ENCODE data around the gene CNKSR1.

The CNKSR1 gene

DNA sequence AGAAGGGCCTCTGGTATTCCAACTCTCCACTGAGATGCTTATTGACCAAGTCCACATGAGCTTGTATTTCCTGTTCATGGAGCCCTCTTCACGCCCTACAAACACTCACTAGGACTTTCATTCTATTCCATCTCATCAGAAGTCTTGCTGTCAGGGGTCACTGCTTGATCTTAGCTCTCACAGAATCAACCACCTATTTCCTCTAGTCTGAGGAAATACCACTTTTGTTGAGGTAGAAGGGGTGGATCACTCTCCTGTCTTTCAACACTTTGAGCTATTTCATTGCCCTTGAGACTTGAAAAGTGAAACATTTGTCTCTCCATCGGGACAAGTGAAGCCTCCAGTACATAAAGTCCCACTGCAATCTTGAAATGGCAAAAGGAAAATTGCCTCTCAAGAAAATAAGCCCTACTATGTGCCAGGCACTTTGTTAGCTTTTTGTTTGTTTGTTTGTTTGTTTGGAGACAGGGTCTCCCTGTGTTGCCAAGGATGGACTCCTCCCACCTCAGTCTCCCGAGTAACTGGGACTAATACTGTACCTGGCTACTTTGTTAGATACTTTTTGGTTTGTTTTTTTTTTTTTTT is 38.2 kb upstream of the CNKSR1 start:
- TF ChIP-seq GABPA (IDR thresholded peaks at IDR 0.05; ENCODE audit: low read depth) = no peak
- TF ChIP-seq SPI1 (IDR thresholded peaks at IDR 0.05; ENCODE audit: borderline replicate concordance, low read depth) = no peak
- TF ChIP-seq, protein P1, sequence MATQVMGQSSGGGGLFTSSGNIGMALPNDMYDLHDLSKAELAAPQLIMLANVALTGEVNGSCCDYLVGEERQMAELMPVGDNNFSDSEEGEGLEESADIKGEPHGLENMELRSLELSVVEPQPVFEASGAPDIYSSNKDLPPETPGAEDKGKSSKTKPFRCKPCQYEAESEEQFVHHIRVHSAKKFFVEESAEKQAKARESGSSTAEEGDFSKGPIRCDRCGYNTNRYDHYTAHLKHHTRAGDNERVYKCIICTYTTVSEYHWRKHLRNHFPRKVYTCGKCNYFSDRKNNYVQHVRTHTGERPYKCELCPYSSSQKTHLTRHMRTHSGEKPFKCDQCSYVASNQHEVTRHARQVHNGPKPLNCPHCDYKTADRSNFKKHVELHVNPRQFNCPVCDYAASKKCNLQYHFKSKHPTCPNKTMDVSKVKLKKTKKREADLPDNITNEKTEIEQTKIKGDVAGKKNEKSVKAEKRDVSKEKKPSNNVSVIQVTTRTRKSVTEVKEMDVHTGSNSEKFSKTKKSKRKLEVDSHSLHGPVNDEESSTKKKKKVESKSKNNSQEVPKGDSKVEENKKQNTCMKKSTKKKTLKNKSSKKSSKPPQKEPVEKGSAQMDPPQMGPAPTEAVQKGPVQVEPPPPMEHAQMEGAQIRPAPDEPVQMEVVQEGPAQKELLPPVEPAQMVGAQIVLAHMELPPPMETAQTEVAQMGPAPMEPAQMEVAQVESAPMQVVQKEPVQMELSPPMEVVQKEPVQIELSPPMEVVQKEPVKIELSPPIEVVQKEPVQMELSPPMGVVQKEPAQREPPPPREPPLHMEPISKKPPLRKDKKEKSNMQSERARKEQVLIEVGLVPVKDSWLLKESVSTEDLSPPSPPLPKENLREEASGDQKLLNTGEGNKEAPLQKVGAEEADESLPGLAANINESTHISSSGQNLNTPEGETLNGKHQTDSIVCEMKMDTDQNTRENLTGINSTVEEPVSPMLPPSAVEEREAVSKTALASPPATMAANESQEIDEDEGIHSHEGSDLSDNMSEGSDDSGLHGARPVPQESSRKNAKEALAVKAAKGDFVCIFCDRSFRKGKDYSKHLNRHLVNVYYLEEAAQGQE (IDR thresholded peaks at IDR 0.05; ENCODE audit: insufficient replicate concordance, low read depth) = no peak
- TF ChIP-seq, protein P2, sequence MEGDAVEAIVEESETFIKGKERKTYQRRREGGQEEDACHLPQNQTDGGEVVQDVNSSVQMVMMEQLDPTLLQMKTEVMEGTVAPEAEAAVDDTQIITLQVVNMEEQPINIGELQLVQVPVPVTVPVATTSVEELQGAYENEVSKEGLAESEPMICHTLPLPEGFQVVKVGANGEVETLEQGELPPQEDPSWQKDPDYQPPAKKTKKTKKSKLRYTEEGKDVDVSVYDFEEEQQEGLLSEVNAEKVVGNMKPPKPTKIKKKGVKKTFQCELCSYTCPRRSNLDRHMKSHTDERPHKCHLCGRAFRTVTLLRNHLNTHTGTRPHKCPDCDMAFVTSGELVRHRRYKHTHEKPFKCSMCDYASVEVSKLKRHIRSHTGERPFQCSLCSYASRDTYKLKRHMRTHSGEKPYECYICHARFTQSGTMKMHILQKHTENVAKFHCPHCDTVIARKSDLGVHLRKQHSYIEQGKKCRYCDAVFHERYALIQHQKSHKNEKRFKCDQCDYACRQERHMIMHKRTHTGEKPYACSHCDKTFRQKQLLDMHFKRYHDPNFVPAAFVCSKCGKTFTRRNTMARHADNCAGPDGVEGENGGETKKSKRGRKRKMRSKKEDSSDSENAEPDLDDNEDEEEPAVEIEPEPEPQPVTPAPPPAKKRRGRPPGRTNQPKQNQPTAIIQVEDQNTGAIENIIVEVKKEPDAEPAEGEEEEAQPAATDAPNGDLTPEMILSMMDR (IDR thresholded peaks at IDR 0.05; ENCODE audit: insufficient read depth, low read length) = no peak
- TF ChIP-seq POLR2AphosphoS5 (IDR thresholded peaks at IDR 0.05; ENCODE audit: low read depth) = no peak
- DNase-seq (ENCODE audit: low read depth in 1 of 2, low spot score in 1 of 2) = no peak
- Histone ChIP-seq H3K4me3 (replicated peaks; ENCODE audit: insufficient read depth, low read length) (no peak overlapping the region), H3K27ac (replicated peaks) (peak overlapping the region; percentile 23; the same call in 1 of the 2 replicates), H3K27me3 (ENCODE audit: insufficient read depth, poor library complexity, severe bottlenecking) (no peaks in the 10 kb centered on the region)

DNA sequence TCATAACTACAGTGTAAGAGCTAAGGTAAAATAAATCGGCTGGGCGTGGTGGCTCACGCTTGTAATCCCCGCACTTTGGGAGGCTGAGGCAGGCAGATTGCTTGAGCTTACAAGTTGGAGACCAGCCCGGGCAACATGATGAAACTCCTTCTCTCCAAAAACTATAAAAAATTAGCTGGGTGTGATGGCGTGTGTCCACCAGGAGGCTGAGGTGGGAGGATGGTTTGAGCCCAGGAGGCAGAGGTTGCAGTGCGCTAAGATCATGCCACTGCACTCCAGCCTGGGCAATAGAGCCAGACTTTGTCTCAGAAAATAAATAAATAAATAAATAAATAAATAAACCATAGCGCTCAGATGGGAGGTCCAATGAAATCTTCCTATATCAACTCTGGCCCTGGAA is 35.1 kb upstream of the CNKSR1 start:
- Histone ChIP-seq H3K4me3 (replicated peaks; ENCODE audit: insufficient read depth, low read length) (no peak overlapping the region), H3K27me3 (ENCODE audit: insufficient read depth, poor library complexity, severe bottlenecking) (no peaks in the 10 kb centered on the region), H3K27ac (replicated peaks) (no peak overlapping the region)
- TF ChIP-seq, protein P2 (IDR thresholded peaks at IDR 0.05; ENCODE audit: insufficient read depth, low read length) = no peak
- TF ChIP-seq SPI1 (IDR thresholded peaks at IDR 0.05; ENCODE audit: borderline replicate concordance, low read depth) (no peak), POLR2AphosphoS5 (IDR thresholded peaks at IDR 0.05; ENCODE audit: low read depth) (no peak), GABPA (IDR thresholded peaks at IDR 0.05; ENCODE audit: low read depth) (no peak)
- TF ChIP-seq, protein P1 (IDR thresholded peaks at IDR 0.05; ENCODE audit: insufficient replicate concordance, low read depth) = no peak
- DNase-seq (ENCODE audit: low read depth in 1 of 2, low spot score in 1 of 2) = no peak

DNA sequence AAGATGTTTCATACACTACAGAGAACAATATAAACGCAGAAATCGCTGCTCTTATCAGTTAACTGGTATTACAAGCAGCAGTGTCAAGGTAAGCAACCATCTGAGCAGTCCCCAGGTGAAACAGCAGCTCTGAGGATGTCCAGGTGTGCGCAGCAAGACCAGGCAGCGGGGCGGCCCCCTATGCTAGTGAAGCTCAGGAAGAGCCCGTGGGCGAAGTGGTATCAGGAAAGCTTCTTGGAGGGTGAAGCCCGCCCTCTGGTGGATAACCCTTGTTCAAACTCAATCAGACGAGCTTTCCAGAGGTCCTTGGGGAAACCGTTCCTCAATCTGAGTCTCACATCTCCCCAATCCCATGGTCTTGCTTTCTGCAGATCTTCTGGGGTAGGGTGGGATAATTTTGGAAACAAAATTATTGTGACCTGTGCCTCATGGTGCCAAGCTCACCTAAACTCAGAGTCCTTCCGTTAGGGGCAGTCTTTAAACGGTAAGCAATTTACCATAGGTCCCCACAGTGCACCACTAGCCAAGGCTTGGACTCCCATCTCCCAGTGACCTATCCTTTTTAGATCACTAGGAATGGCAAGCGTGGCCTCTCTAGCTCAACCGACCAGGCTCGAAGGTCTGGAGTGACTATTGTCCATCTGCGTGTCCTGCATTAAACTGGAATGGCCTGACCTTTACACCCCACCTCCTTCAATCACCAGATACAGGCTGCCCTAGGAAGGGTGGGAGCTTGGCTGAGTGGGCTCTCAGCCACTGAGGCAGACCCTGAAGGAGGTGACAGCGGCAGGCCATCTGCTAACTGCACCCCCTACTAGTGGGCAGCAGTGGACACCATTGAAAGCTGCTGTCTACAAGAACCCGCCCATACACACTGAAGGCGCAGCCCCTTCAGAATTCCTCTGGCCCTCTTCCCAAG is 32.0 kb upstream of the CNKSR1 start:
- DNase-seq (ENCODE audit: low read depth in 1 of 2, low spot score in 1 of 2) = peak; percentile 45 to 79
- H3K4me3 ChIP-seq (replicated peaks; ENCODE audit: insufficient read depth, low read length) = no peak overlapping the region
- TF ChIP-seq SPI1 (IDR thresholded peaks at IDR 0.05; ENCODE audit: borderline replicate concordance, low read depth) (no peak), GABPA (IDR thresholded peaks at IDR 0.05; ENCODE audit: low read depth) (no peak), POLR2AphosphoS5 (IDR thresholded peaks at IDR 0.05; ENCODE audit: low read depth) (no peak)
- TF ChIP-seq, protein P1 (IDR thresholded peaks at IDR 0.05; ENCODE audit: insufficient replicate concordance, low read depth) = no peak
- TF ChIP-seq, protein P2 (IDR thresholded peaks at IDR 0.05; ENCODE audit: insufficient read depth, low read length) = peak; percentile 51
- H3K27me3 ChIP-seq (ENCODE audit: insufficient read depth, poor library complexity, severe bottlenecking) = no peaks in the 10 kb centered on the region
- H3K27ac ChIP-seq (replicated peaks) = no peak overlapping the region
